Ishikawa (cell line): ENCODE data around the gene KCTD16.

Experiments
- CREB1 ChIP-seq: IDR thresholded peaks from 2 replicates; pipeline ENCODE4 v1.6.1; 2012; ENCODE audit warnings: low read depth
- YY1 ChIP-seq: IDR thresholded peaks from 2 replicates; pipeline ENCODE4 v1.6.1; 2012; ENCODE audit warnings: low read depth
- ZBTB7A ChIP-seq: IDR thresholded peaks from 2 replicates; pipeline ENCODE4 v1.6.1; 2012; ENCODE audit warnings: low read depth

GRCh38 chr5:144122081-144122480, 48.6 kb upstream of the KCTD16 start:
- TF ChIP-seq CREB1: no peak
- TF ChIP-seq YY1: no peak
- no peak for TF ChIP-seq ZBTB7A
